H1 (cell line): ENCODE measurements around the gene AADACL2. TPM values are rescaled to one million over a fixed set of nuclear protein-coding genes. Genes with fewer than 3 reads are reported as not detected.

Experiments used
- TCF12 ChIP-seq: IDR thresholded peaks from 2 replicates; pipeline ENCODE4 v1.6.1; 2011; ENCODE audit warnings: low read depth, mild to moderate bottlenecking, low read length
- polyA plus RNA-seq, 7 experiments: library from polyadenylated mRNA; depleted of rRNA in 3 of 7; stranded (reverse) in 5 of 7; unstranded in 2 of 7; fragments of >200 nt in 5 of 7; fragments of 200-250 nt in 2 of 7; gene quantifications; 1 replicate in 5 of 7; 2 replicates in 1 of 7; 4 replicates in 1 of 7; pipeline versions ENCODE4 v1.2.1 to v1.2.3, GENCODE V29; 2011 to 2013; ENCODE audit warnings: missing spikeins in 2 of 7, mixed read lengths in 2 of 7
- total RNA-seq: library from RNA; stranded (reverse); fragmentation: NEBNext Ultra II Directional; extraction: Animal tissue kit (Norgen Biotek cat#: 25700); gene quantifications from 2 replicates; pipeline ENCODE4 v1.2.1, GENCODE V29; 2021
- TF ChIP-seq, protein P1 (sequence below): IDR thresholded peaks from 2 replicates; pipeline ENCODE4 v1.6.1; 2012; ENCODE audit warnings: inconsistent platforms

Gene AADACL2
- total and polyA plus RNA-seq, 2 of the 8 experiments (the other 6 are each of a cell fraction or from before 2014, with no cell fraction given): not detected

DNA sequence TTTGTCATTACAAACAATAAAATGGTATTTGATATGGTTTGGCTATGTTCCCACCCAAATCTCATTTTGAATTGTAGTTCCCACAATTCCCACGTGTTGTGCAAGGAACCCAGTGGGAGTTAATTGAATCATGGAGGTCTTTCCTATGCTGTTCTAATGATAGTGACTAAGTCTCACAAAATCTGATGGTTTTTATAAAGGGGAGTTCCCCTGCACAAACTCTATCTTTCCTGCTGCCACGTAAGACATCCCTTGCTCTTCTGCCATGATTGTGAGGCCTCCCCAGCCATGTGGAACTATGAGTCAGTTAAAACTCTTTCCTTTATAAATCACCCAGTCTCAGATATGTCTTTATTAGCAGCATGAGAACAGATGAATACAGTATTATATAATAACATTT, 64.7 kb downstream of the AADACL2 start (continued):
- TF ChIP-seq, protein P1, sequence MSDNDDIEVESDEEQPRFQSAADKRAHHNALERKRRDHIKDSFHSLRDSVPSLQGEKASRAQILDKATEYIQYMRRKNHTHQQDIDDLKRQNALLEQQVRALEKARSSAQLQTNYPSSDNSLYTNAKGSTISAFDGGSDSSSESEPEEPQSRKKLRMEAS: no peak
- no peak for TF ChIP-seq TCF12
